ENCODE results near the gene KCNMB2.

Gene KCNMB2

GRCh38 chr3:178823591-178824246 lies 287.5 kb downstream of the KCNMB2 start:
- no peak for TF ChIP-seq CTCF (IDR thresholded peaks at IDR 0.05; ENCODE audit: insufficient read depth, low read depth, low read length, missing control alignments)
- no peak for DNase-seq (ENCODE audit: low read depth)
- no peak overlapping the region for H3K4me3 ChIP-seq (ENCODE audit: low read length)

- no peak overlapping the region for H3K4me3 ChIP-seq (ENCODE audit: low read length)
- TF ChIP-seq CTCF (IDR thresholded peaks at IDR 0.05; ENCODE audit: insufficient read depth, low read depth, low read length, missing control alignments) = no peak
- DNase-seq (ENCODE audit: low read depth) = no peak
Measured at GRCh38 chr3:178826435-178827123, 290.3 kb downstream of the KCNMB2 start.

- DNase-seq (ENCODE audit: low read depth) = no peak
- TF ChIP-seq CTCF (IDR thresholded peaks at IDR 0.05; ENCODE audit: insufficient read depth, low read depth, low read length, missing control alignments) = no peak
- no peak overlapping the region for H3K4me3 ChIP-seq (ENCODE audit: low read length)
Measured at GRCh38 chr3:178827285-178827856, 291.1 kb downstream of the KCNMB2 start.

- DNase-seq (ENCODE audit: low read depth) = no peak
- no peak overlapping the region for H3K4me3 ChIP-seq (ENCODE audit: low read length)
- TF ChIP-seq CTCF (IDR thresholded peaks at IDR 0.05; ENCODE audit: insufficient read depth, low read depth, low read length, missing control alignments) = no peak
Measured at GRCh38 chr3:178833695-178834094, 297.5 kb downstream of the KCNMB2 start.

GRCh38 chr3:178835033-178835432 lies 298.8 kb downstream of the KCNMB2 start:
- TF ChIP-seq CTCF (IDR thresholded peaks at IDR 0.05; ENCODE audit: insufficient read depth, low read depth, low read length, missing control alignments) = no peak
- H3K4me3 ChIP-seq (ENCODE audit: low read length) = no peak overlapping the region
- DNase-seq (ENCODE audit: low read depth) = no peak

- H3K4me3 ChIP-seq (ENCODE audit: low read length) = no peak overlapping the region
Measured at GRCh38 chr3:178837512-178837911, 301.3 kb downstream of the KCNMB2 start.

More at GRCh38 chr3:178837512-178837911, 301.3 kb downstream of the KCNMB2 start:
- no peak for TF ChIP-seq CTCF (IDR thresholded peaks at IDR 0.05; ENCODE audit: insufficient read depth, low read depth, low read length, missing control alignments)
- no peak for DNase-seq (ENCODE audit: low read depth)

All from epithelial cell of esophagus (primary cell).